IPS-NIHi11 (cell line): Measurements from ENCODE around the gene POSTN.

Source experiments
- DNase-seq: peaks from one replicate; pipeline ENCODE4 v3.0.0; 2012; ENCODE audit warnings: mixed read lengths, low spot score

The POSTN gene

DNA sequence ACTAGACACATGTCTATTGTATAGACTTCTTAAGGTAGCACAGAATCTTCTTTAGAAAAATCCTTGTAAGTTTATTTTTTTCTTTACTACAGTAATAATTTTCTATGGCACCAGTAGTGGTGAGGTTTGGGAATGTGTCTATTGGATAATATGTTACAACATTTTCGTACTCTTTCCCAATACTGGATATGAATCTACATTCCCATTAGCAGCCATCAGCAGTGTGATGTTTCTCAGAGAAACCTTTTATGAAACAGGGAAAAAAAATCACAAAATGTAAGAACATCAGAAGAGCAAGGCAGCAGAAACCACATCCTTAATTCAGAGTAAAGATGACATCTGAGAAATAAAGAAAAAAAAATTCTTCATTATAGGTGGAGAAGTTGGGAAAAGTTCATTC lies 83.3 kb downstream of the POSTN start:
- no peak for DNase-seq
